Measurements from ENCODE around the gene CENPM. TPM values are rescaled to one million over a fixed set of nuclear protein-coding genes. Genes with fewer than 3 reads are reported as not detected.
A peak's percentile ranks its signal among the peaks of the same experiment; 100 is the strongest.

CENPM gene
- total RNA-seq, 2 donors from 2014 or later: 28.5 to 43.1 TPM

- peaks cover 4% of the 10 kb centered on the region for H3K4me1 Mint-ChIP-seq
- peak; percentile 77 for DNase-seq
- H3K27me3 Mint-ChIP-seq (ENCODE audit: insufficient read depth): peaks cover 48% of the 10 kb centered on the region
- H3K36me3 Mint-ChIP-seq (ENCODE audit: low read depth): peaks cover 17% of the 10 kb centered on the region
- Histone ChIP-seq H3K9me3 (ENCODE audit: control insufficient read depth, low read length) (no peaks in the 10 kb centered on the region), H3K27ac (ENCODE audit: low read depth, low read length) (no peak overlapping the region), H3K9ac (ENCODE audit: extremely low read depth, low read length, poor library complexity, severe bottlenecking) (no peak overlapping the region), H3K4me1 (ENCODE audit: control insufficient read depth, insufficient read depth, low read length) (peaks cover 5% of the 10 kb centered on the region), H3K36me3 (ENCODE audit: control insufficient read depth, insufficient read depth, low read length) (peaks cover 12% of the 10 kb centered on the region), H3K27me3 (ENCODE audit: control insufficient read depth, insufficient read depth, low read length, poor library complexity, severe bottlenecking) (peaks cover 54% of the 10 kb centered on the region), H3K4me3 (ENCODE audit: low read length) (no peak overlapping the region)
- TF ChIP-seq, protein P1, sequence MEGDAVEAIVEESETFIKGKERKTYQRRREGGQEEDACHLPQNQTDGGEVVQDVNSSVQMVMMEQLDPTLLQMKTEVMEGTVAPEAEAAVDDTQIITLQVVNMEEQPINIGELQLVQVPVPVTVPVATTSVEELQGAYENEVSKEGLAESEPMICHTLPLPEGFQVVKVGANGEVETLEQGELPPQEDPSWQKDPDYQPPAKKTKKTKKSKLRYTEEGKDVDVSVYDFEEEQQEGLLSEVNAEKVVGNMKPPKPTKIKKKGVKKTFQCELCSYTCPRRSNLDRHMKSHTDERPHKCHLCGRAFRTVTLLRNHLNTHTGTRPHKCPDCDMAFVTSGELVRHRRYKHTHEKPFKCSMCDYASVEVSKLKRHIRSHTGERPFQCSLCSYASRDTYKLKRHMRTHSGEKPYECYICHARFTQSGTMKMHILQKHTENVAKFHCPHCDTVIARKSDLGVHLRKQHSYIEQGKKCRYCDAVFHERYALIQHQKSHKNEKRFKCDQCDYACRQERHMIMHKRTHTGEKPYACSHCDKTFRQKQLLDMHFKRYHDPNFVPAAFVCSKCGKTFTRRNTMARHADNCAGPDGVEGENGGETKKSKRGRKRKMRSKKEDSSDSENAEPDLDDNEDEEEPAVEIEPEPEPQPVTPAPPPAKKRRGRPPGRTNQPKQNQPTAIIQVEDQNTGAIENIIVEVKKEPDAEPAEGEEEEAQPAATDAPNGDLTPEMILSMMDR (conservative IDR thresholded peaks at IDR 0.05): peak; percentile 39
- WGBS, 2 experiments (ENCODE audit: insufficient coverage in 1 of 2, insufficient read length in 1 of 2): 89 to 91% methylated on average over 5 to 14 of the region's 14 CpGs
- no peak overlapping the region for H3K4me3 Mint-ChIP-seq
- no peak overlapping the region for H3K27ac Mint-ChIP-seq
- no peaks in the 10 kb centered on the region for H3K9me3 Mint-ChIP-seq
Observed at GRCh38 chr22:41908411-41909309, 38.3 kb downstream of the CENPM start.

DNA sequence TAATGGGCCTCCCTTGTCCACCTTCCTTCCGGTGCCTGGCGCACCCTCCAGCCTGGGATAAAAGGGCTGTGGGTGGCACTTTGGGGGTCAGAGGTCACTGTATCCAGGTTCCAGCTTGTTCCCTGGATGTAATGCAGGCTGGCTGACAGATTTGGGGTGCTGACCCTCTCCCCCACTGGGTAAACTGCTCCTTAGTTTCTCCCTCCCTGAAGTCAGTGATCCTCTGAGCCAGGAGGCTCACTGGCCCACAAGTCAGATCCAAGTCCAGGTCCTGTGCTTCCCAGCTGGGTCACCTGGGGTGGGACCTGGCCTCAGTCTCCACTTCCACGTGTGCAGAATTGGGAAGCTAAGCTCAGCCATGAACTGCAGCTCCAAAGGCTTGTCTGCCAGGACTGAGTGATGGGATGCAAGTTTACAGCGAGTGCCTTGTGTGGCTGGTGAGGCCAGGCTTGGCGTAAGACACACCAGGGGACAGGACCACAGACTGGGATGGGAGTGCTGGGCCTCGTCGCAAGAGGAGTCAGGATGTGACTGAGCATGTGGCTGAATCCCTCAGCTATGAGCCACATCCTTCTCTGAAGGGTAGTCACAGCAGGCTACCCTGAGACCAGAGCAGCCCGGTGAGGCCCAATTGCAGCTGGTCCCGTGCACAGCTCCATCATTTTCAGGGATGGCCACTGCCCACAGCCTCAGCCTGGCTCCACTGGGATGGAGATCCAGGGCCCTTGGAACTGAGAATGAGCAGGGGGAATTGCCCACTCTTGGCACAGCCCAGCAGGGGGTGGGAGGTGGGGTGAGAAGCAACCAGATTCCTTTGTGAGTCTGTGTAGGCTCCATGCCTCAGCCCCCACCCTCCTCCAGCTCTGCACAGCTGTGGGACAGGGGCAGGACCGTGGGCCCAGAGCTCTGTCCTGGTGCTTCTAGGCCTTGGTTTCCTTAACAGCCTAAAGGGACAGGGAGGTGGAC is 39.2 kb downstream of the CENPM start:
- TF ChIP-seq, protein P1 (conservative IDR thresholded peaks at IDR 0.05): no peak
- Histone ChIP-seq H3K9me3 (ENCODE audit: control insufficient read depth, low read length) (no peaks in the 10 kb centered on the region), H3K27me3 (ENCODE audit: control insufficient read depth, insufficient read depth, low read length, poor library complexity, severe bottlenecking) (peaks cover 44% of the 10 kb centered on the region), H3K36me3 (ENCODE audit: control insufficient read depth, insufficient read depth, low read length) (peaks cover 18% of the 10 kb centered on the region), H3K4me1 (ENCODE audit: control insufficient read depth, insufficient read depth, low read length) (peaks cover 5% of the 10 kb centered on the region), H3K27ac (ENCODE audit: low read depth, low read length) (no peak overlapping the region), H3K4me3 (ENCODE audit: low read length) (no peak overlapping the region), H3K9ac (ENCODE audit: extremely low read depth, low read length, poor library complexity, severe bottlenecking) (no peak overlapping the region)
- WGBS, 2 experiments (ENCODE audit: insufficient coverage in 1 of 2, insufficient read length in 1 of 2): 94 to 98% methylated on average over 6 to 10 of the region's 10 CpGs
- Mint-ChIP-seq H3K27me3 (ENCODE audit: insufficient read depth) (peaks cover 38% of the 10 kb centered on the region), H3K4me3 (no peak overlapping the region), H3K36me3 (ENCODE audit: low read depth) (peaks cover 18% of the 10 kb centered on the region), H3K9me3 (no peaks in the 10 kb centered on the region), H3K4me1 (peaks cover 4% of the 10 kb centered on the region), H3K27ac (no peak overlapping the region)
- DNase-seq: peak; percentile 40

- Mint-ChIP-seq H3K27me3 (ENCODE audit: insufficient read depth) (peaks cover 29% of the 10 kb centered on the region), H3K27ac (no peak overlapping the region), H3K4me3 (no peak overlapping the region), H3K9me3 (no peaks in the 10 kb centered on the region), H3K36me3 (ENCODE audit: low read depth) (peaks cover 19% of the 10 kb centered on the region), H3K4me1 (peaks cover 4% of the 10 kb centered on the region)
- Histone ChIP-seq H3K4me1 (ENCODE audit: control insufficient read depth, insufficient read depth, low read length) (peaks cover 5% of the 10 kb centered on the region), H3K27ac (ENCODE audit: low read depth, low read length) (no peak overlapping the region), H3K9me3 (ENCODE audit: control insufficient read depth, low read length) (no peaks in the 10 kb centered on the region), H3K9ac (ENCODE audit: extremely low read depth, low read length, poor library complexity, severe bottlenecking) (no peak overlapping the region), H3K27me3 (ENCODE audit: control insufficient read depth, insufficient read depth, low read length, poor library complexity, severe bottlenecking) (peaks cover 35% of the 10 kb centered on the region), H3K36me3 (ENCODE audit: control insufficient read depth, insufficient read depth, low read length) (peaks cover 23% of the 10 kb centered on the region), H3K4me3 (ENCODE audit: low read length) (no peak overlapping the region)
- 91 to 100% methylated on average over 3 to 5 of the region's 5 CpGs for WGBS, 2 experiments (ENCODE audit: insufficient coverage in 1 of 2, insufficient read length in 1 of 2)
- DNase-seq: peak; percentile 41
- TF ChIP-seq, protein P1 (conservative IDR thresholded peaks at IDR 0.05): no peak
Observed at GRCh38 chr22:41906822-41907221, 40.1 kb downstream of the CENPM start.
